GM19467 (cell line): ENCODE measurements around the gene RTKN.
"Not testable (repeated sequence)": the region's sequence is repeated elsewhere in the genome, so short reads cannot be mapped to it uniquely, and the experiment has no call there.

ENCODE experiments used
- ATAC-seq: cut with Tn5 transposase; IDR thresholded peaks from one replicate; pipeline ENCODE4 v1.9.1; 2021; ENCODE audit warnings: mild to moderate bottlenecking, moderate library complexity; ENCODE audit not compliant: unreplicated experiment

Gene RTKN, protein sequence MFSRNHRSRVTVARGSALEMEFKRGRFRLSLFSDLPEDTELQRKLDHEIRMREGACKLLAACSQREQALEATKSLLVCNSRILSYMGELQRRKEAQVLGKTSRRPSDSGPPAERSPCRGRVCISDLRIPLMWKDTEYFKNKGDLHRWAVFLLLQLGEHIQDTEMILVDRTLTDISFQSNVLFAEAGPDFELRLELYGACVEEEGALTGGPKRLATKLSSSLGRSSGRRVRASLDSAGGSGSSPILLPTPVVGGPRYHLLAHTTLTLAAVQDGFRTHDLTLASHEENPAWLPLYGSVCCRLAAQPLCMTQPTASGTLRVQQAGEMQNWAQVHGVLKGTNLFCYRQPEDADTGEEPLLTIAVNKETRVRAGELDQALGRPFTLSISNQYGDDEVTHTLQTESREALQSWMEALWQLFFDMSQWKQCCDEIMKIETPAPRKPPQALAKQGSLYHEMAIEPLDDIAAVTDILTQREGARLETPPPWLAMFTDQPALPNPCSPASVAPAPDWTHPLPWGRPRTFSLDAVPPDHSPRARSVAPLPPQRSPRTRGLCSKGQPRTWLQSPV

DNA sequence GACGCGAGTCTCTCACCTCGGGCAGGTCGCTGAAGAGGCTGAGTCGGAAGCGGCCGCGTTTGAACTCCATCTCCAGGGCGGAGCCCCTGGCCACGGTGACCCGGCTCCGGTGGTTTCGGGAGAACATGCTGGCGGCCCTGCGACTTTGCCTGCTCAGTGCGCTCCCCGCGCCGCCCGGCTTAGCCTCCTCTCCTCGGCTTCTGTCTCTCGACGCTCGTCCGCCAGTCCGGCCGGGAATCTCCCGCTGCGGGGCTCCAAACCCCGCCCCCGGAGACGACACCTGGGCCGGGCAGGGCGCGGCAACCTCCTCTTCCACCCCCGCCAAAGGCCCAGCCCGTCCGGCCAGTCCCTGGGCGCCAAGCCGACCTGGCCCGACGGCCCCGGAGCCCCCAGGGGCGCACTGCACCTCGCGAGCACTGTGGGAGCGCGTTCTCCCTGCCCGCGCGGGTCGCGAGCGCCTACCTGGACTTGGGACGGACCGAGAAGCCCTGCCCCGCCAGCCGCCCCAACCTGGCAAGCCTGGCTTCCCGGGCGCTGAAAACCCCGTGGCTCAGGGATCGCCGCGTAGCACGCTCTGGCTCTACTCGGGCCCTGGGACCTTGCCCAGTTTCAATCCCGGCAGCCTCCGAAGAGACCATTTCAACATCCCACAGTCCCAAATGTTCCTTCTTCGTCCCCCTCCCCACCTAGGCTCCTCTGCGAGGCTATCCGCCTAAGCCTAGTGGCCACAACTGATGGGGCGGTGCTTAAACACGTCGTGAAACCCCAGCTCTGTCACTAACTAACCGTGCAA is at the start of gene RTKN:
Gene RTKN, minus strand, starts transcription at position 248 of the 793 bp plus-strand sequence. Its CDS starts 121 bp downstream, at position 127.
- ATAC-seq = no peak

DNA sequence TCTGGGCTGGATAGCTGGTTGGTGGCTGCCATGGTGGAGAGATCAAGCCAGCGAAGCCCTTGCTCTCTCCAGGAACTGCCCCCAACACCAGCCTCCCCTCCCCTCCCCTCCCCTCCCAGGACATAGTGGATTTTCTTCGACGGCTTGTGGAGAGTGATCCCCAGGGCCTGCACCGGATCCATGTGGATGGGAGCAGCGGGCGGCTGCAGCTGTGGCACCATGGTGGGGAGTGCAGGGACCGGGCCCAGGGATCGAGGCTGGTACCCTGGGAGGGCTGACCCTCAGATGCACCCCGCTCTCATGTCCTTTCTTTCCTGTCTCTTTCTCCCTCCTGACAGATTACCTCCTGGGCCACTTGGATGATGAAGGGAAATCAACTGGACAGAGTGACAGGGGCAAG is 48.2 kb upstream of the RTKN start:
- no peak for ATAC-seq

DNA sequence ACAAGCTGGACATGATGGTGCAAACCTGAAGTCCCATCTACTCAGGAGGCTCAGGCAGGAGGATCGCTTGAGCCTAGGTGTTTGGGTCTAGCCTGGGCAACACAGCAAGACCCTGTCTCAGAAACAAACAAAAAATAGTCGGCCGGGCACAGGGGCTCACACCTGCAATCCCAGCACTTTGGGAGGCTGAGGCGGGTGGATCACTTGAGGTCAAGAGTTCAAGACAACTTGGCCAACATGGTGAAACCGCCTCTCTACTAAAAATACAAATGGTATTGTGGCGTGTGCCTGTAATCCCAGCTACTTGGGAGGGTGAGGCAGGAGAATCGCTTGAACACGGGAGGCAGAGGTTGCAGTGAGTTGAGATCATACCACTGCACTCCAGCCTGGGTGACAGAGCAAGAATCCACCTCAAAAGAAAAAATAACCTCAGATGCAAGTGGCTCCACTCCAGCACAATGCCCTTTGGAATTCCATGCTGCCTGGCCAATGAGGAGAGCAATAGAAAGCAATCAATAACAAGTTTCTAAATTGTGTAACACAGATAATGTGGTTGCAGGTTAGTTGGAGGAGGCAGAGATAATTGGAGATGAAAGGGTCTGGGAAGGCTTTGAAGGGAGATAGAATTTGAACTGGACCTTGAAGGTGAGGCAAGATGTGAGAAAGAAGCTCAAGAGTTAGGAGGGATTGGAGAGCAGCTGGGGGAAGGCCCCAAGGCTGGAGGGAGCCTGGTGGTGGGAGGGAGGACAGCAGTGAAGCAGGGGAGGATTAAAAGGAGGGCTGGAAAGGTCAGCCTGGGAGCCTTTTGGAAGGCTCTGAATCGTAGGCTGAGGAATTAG is 47.1 kb upstream of the RTKN start:
- no peak for ATAC-seq

DNA sequence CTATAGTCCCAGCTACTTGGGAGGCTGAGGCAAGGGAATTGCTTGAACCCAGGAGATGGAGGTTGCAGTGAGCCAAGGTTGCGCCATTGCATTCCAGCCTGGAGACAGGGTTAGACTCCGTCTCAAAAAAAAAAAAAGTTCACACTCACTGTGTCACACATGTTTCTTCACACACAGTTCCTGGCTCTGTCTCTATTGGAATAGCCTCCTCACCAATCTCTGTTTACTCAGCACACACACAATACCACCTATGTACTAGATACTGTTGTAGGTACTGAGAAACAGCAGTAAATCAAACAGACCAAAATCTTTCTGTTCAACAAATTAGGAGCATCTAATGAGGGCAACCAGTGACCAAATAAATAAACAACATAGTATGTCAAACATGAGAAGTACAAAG is 44.4 kb upstream of the RTKN start:
- ATAC-seq = no peak

DNA sequence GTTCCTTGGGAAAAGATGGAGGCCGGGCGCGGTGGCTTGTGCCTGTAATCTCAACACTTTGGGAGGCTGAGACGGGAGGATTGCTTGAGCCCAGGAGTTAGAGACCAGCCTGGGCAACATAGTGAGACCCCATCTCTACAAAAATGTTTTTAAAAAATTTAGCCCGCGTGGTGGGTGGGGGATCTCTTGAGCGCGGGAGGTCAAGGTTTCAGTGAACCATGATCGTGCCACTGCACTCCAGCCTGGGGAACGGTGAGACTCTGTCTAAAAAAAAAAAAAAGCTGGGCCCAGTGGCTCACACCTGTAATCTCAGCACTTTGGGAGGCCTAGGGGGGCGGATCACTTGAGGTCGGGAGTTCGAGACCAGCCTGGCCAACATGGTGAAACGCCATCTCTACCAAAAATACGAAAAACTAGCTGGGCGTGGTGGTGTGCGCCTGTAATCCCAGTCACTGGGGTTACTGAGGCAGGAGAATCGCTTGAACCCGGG is 42.0 kb upstream of the RTKN start:
- ATAC-seq = not testable (repeated sequence)

DNA sequence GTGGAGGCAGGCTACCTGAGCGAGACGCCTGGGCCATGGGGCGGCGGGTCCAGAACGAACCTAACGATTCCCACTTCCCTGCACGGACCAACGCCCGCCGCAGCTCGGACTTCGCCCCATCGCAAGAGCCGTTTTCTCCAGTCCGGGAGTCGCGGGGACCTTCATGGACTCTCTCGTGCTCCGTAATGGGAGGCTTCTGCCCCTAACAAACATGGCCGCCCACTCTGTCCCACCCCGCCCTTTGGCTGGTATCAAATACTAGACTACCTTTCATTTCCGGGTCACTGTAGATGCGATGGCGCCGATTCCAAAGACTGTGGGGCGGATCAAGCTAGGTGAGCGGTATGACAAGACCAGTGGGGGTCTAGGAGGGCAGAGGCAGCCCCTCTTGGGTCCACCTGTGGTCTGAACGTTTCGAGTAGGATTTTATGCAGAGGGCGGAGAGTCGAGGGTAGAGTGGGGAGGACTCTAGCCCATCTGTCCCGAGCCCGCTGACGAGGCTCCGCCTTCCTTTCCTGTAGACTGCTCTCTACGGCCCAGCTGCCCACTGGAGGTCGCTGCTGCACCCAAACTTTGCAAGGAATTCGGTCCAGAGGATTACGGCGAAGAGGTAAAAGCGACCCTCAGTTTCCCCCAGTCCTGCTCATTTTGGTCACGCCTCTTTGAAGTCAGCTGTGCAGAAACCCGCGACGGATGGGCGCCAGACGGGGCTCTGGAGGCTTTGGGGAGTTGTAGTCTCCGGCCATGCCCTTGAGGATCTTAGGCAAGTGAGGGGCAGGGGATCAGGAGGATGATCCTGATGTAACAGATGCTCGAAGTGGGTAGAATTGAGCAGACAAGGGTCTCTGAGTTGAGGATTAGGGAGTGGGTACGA is 41.3 kb upstream of the RTKN start, which contains the start of the genes CCDC142 and TTC31:
Gene CCDC142, minus strand, starts transcription at position 198 of the 874 bp plus-strand sequence. Its CDS starts 161 bp downstream, at position 37.
Gene TTC31, plus strand, starts transcription at position 281 of the 874 bp plus-strand sequence. Its CDS starts 15 bp downstream, at position 296.
- peak; percentile 80 for ATAC-seq

DNA sequence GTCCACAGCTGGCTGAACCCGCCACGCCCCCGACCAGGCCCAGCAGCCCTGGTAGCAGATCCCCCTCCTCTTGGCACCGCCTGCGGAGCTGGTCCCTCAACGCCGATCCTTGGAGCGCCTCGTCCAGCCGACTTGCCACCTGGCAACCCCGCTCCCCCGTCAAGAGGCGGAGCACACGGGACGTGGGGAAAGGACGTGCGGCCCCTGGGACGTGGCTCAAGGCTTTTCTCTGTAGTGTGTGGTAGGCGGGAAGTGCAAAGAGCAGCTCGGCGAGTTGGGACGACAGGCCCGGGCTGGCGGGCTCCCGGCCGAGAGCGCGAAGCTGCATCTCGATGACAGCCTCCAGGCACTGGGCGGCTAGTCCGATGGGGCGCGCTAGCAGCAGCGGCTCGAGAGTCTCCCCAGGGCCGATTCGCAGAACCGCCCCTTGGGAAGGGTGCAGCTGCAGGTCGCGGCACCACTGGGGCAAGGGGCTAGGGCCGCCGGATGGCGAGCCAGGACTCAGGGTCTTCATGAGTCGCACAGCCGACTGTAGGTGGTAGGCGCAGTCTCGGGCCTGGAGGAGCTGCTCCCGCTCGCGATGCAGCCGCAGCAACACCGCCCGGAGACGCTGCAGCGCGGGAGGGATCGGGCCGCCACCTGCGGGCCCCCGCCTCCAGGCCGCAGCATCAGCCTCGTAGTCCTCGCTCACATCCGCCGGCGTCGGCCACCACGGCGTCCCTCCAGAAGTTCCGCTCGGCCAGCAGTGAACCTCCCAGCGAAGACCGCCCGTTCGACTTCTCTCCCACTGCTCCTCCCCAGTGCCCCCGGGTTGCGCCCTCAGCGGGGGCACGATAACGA is 40.4 kb upstream of the RTKN start:
- ATAC-seq = peak; percentile 37

DNA sequence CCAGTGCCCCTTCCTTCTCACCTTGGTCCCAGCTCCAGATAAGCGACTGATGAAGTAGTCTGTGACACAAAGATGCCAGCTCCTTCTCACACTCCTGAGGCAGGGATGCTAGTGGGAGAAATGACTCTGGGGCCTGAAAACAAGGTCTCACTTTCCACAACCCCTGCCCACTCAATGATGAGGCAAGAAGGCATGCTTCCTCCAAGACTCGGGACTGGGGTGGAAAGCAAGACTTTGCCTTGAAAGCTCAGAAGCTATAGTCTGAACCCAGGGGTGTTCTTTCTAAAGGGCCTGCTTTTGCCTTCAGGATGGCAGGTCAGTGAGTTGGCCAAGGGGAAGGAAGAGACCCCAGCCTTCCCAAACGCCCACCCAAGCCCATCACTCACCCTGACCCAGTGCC is 39.7 kb upstream of the RTKN start:
- ATAC-seq = no peak

DNA sequence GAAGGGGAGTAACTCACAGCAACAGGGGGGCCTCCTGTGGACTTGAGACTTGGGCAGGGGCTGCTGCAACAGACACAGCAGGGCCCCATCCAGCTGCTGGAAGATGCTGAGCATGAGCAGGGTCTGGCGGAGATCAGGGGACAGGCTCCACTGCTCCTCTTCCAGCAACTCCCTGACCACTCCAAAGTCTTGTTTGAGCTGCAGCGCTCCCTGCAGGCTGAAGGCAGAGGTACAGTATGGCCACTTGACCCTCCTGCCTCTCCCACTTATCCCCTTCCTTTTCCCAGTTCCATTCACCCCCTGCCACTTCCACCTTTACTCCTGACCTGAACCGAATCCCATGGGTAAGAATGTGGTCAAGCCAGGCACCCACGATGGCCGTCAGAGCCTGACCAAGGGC is 33.2 kb upstream of the RTKN start:
- ATAC-seq = no peak

DNA sequence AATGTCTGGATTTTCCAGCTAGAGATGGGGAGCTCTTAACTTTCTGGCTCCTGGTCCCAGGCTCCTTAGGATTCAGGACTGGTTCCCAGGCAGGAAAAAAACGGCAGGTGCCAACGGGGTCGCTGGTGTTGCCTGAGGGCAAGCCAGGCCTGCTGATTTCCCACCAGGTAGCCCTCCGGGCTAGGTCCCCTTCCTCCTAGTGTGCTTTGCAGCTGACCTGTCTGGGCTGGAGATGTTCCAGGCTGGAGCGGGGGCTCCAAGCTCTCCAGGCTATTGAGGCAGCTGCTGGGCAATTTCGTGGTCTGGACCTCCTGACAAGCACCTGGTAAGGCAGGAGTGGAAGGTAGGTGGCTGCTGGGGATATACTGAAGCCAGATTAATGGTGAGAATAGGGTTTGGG is 32.7 kb upstream of the RTKN start:
- no peak for ATAC-seq

DNA sequence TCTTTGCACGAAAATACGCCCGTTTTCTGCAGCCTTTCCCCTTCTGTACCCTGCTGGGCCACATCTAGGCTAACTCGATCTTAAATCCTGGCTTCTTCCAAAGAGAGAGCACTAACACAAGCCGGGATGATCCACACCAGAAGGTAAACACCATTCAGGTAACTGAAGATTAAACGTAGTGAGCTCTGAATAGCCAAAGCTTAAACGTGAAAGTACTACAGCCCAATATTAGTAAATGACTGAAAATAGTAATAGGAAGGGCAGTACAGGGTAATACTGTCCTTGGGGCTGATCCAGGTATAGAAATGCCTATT is 31.2 kb upstream of the RTKN start:
- ATAC-seq = no peak

DNA sequence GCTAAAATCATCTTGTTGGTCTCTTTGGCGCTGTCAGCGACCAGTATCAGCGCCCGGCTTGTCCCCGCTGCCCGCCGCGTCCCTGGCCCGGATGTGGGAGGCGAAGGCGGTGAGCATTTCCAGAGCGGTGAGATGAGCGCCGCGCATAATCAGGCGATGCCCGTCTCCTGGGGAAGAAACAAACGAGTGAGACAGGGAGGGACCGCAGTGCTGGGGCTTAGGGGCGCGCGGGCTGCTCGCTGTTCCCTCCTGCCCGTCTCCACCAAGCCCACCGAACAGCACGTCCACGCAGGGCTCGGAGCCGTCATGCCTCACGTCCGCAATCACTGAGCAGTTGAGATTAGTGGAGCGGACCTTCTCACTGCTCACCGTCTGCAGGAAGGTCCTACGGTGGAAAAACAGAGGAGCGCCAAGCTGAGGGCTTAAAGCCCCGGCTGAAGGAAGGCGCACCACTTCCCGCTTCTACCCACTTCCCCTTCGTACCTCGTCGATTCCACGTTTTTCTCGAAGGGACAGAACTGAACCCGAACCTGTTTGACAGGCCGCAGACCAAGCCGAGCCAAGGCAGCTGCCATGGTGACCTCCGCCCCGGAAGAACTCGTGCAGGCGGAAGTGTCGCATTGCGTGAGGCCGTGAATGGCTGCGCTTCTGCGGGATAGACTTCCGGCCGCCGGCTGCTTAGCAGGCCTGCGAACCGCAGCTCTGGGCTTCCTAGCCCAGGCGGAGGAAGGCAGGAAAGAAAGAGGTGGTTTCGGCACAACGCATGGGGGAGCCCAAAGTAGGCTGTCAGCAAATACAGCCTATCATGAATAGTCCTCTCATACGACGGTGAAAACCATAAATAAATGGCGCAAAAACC is 30.6 kb upstream of the RTKN start, which contains the start of gene MRPL53:
Gene MRPL53, minus strand, starts transcription at position 595 of the 859 bp plus-strand sequence. Its CDS starts 20 bp downstream, at position 575.
- ATAC-seq = peak; percentile 75

DNA sequence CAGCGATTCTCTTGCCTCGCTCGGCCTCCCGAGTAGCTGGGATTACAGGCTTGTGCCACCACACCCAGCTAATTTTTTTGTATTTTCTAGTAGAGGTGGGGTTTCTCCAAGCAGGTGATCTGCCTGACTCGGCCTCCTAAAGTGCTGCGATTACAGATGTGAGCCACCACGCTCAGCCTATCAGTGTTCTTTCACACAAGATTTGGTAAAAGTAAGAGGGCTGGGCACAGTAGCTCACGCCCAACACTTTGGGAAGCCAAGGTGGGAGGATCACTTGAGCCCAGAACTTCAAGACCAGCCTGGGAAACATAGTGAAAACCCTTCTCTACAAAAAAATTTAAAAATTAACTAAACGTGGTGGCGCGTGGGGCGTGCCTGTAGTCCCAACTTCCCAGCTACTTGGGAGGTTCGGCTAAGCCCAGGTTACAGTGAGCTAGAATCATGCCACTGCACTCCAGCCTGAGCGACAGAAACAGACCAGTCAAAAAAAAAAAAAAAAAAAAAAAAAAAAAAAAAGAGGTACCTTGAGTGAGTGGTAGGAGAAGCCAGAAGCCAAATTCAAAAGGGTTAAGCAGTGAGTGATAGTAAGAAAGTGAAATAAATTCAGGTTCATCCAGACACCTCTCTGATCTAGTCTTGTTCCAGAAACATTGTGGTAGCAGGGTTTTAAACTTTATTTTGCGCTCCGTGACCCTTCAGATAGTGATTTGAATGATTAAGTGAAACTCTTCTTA is 29.8 kb upstream of the RTKN start:
- ATAC-seq = no peak

DNA sequence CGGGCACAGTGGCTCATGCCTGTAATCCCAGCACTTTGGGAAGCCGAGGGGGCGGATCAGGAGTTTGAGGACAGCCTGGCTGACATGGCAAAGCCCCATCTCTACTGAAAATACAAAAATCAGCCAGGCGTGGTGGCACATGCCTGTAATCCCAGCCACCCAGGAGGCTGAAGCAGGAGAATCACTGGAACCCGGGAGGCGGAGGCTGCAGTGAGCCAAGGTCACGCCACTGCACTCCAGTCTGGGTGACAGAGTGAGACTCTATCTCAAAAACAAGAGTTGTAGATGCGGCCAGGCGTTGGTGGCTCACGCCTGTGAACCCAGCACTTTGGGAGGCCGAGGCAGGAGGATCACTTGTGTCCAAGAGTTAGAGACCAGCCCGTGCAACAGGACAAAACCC is 29.0 kb upstream of the RTKN start:
- not testable (repeated sequence) for ATAC-seq

DNA sequence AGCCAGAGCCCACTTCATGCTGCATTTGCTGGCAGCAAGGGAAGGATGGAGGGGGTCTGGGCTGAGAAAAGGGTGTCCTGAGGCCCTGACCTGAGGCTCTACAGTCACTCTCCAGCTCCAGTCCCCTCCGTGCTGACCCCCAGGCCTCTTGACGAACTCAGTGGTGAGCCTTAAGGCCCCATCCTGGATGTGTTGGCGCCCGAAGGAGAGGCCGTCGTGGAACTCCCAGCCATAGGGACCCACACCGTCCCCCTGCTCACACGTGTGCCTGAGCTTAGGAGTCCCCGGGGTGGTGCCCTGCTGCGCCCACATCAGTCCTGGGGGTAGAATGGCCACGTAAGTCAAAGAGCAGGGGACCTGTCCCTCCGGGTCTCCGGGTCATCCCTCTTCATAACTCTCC is 22.7 kb upstream of the RTKN start:
- ATAC-seq = no peak

DNA sequence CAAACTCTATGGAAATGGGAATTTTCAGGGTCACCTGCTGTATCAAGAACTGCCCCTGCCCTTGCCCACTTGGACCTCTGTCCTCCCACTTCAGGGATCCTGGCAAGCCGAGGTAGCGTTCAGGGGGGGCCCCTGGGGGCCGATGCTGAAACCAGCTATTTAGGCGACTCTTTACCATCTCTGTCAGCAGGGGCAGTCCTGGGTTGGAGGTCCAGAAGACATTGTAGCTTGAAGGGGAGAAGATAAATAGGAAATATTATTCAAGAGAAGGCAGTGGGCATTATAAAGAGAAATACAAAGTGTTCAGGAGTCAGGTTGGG is 21.0 kb upstream of the RTKN start:
- no peak for ATAC-seq
